GM13976 (cell line): ENCODE data around the gene MIGA1.

ENCODE experiments used
- DNase-seq: peaks from one replicate; pipeline ENCODE4 v3.0.0; 2012; ENCODE audit warnings: low spot score
- in situ Hi-C: fragments of 300-500 bp; cut with MboI; formaldehyde crosslinking; loops from one replicate; pipeline ENCODE4 v1.12.0; 2022; ENCODE audit warnings: low sequenced_read_pairs, mixed read lengths, inconsistent platforms; ENCODE audit not compliant: unreplicated experiment
- TF ChIP-seq, protein P1 (sequence below): IDR thresholded peaks from 2 replicates; pipeline ENCODE4 v1.5.1; 2012; ENCODE audit warnings: borderline replicate concordance, mild to moderate bottlenecking; ENCODE audit not compliant: insufficient read depth; ENCODE audit errors: extremely low read depth, missing control alignments, control extremely low read depth

The MIGA1 gene

DNA sequence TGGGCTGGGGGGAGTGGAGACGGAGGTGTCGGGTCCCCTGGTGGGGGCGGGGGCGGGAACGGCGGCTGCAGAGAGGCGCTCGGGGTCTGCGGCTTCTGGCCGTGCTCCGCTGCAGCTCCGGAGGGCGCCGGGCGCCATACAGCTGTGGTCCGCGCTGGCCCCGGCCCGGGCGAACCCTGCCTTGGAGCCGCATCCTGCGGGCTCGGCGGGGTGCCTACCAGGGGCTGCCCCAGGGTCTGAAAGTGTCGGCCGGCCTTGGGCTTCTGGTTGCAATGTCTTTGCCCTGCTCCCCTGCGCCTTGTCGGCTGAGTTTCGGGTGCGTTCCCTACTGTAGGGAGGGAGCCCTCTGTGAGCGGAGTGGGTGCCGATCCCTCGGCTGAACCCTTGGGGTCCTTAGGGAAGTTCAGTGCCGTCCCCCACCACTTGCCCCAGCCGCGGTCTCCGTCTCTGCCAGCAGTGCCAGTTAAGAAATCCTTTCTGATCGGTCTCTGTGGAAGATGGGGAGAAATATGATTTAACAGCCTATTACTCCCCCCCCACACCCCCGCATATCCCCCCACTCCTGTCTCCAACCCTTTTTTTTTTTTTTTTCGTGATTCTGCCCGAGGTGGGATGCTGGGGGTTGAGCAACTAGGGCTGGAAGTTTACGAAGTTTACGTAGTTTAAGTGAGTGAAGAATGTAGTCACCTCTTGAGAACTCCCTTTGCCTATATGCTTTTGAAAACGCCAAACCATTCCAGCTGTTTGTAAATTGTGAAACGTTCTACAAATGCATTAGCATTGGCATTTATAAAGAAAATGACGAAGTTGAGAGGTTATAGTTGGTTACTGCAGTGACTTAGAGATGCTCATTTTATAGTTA is 109.6 kb downstream of the MIGA1 start:
- DNase-seq = peak; percentile 59
- TF ChIP-seq, protein P1, sequence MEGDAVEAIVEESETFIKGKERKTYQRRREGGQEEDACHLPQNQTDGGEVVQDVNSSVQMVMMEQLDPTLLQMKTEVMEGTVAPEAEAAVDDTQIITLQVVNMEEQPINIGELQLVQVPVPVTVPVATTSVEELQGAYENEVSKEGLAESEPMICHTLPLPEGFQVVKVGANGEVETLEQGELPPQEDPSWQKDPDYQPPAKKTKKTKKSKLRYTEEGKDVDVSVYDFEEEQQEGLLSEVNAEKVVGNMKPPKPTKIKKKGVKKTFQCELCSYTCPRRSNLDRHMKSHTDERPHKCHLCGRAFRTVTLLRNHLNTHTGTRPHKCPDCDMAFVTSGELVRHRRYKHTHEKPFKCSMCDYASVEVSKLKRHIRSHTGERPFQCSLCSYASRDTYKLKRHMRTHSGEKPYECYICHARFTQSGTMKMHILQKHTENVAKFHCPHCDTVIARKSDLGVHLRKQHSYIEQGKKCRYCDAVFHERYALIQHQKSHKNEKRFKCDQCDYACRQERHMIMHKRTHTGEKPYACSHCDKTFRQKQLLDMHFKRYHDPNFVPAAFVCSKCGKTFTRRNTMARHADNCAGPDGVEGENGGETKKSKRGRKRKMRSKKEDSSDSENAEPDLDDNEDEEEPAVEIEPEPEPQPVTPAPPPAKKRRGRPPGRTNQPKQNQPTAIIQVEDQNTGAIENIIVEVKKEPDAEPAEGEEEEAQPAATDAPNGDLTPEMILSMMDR = no peak
- in situ Hi-C loops = no loop called here

- in situ Hi-C loops = no loop called here
- no peak for DNase-seq
These were observed 110.2 kb downstream of the MIGA1 start for GRCh38 chr1:77889671-77890070.

DNA sequence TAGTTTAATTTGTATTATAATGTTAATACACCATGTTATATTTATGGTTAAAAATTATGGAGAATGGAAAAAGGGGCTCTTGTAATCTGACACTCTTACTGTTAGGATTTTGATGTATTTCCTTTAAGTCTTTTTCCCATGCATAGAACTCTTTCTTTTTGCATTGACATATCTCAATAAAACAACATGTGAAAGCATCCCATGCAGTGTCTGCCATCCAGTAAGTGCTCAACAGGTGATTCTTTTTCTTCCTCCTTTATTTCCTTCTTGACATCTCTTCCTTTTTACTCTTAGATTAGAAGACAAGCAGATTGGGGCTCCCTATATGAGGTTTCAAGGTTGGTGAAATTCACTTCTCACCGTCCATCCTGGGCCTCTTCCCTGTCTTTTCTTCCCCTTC is 111.8 kb downstream of the MIGA1 start:
- in situ Hi-C loops = no loop called here
- TF ChIP-seq, protein P1 = no peak
- DNase-seq = no peak

More at GRCh38 chr1:77889671-77890070, 110.2 kb downstream of the MIGA1 start:
- TF ChIP-seq, protein P1 = no peak

GRCh38 chr1:77899647-77900320 is 120.3 kb downstream of the MIGA1 start:
- no peak for DNase-seq
- TF ChIP-seq, protein P1 = no peak
- in situ Hi-C loops = no loop called here

DNA sequence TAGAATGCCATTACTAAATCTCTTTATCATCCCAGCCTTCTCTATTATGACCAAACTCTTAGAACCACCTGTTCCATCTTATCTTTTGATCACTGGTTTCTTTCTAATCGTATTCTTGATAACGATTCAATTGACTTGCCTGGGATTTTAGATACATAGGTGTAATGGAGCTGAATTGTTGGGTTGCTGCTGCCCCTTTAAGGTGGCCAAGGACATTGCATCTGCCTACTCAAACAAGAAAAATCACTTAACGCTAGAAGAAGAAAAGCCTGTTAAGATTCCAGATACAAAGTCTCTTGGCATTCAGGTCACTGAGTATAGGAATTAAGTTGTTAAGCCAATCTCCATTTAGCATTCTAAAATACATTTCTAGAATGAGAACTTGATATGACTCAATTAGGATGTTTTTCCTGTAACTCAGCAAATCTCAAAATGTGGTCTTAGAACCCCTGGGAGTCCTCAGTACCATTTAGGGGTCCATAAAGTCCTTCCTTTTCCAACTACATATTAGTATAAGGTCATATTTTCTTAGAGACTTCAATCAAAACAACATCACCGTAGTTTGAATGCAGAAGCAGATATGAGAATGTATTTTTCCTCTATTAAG is 121.3 kb downstream of the MIGA1 start:
- TF ChIP-seq, protein P1 = peak; percentile 62
- in situ Hi-C loops = no loop called here
- DNase-seq = peak; percentile 38

GRCh38 chr1:77905603-77906002 is 126.2 kb downstream of the MIGA1 start:
- TF ChIP-seq, protein P1 = no peak
- in situ Hi-C loops = no loop called here
- no peak for DNase-seq
